ENCODE measurements around the gene AGTR2. TPM values are rescaled to one million over a fixed set of nuclear protein-coding genes. Genes with fewer than 3 reads are reported as not detected.
A peak's percentile ranks its signal among the peaks of the same experiment; 100 is the strongest.

AGTR2 gene
- total RNA-seq, 4 donors from 2014 or later: not detected

DNA sequence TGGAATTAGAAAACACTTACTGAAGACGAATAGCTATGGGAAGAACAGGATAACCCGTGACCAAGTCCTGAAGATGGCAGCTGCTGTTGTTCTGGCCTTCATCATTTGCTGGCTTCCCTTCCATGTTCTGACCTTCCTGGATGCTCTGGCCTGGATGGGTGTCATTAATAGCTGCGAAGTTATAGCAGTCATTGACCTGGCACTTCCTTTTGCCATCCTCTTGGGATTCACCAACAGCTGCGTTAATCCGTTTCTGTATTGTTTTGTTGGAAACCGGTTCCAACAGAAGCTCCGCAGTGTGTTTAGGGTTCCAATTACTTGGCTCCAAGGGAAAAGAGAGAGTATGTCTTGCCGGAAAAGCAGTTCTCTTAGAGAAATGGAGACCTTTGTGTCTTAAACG, 2.4 kb downstream of the AGTR2 start:
- intact Hi-C loops (cut with DNase I; ENCODE audit: low total_unique reads): no loop called here
- Histone ChIP-seq H3K36me3 (no peaks in the 10 kb centered on the region), H3K9me3 (no peaks in the 10 kb centered on the region), H3K27me3 (no peaks in the 10 kb centered on the region), H3K4me1 (no peaks in the 10 kb centered on the region), H3K27ac (no peak overlapping the region), H3K4me3 (no peak overlapping the region)
- DNase-seq: no peak
- 64 to 76% methylated on average over 3 to 9 of the region's 9 CpGs for WGBS, 2 donors (ENCODE audit: low coverage in 1 of 2)
- in situ Hi-C loops (cut with MboI; ENCODE audit: low pct_ligation_motif_present in 1 of 4, low pct_unique_long_range_greater_than_20kb in 1 of 4, low sequenced_read_pairs in 3 of 4): no loop called here
- TF ChIP-seq, protein P1, sequence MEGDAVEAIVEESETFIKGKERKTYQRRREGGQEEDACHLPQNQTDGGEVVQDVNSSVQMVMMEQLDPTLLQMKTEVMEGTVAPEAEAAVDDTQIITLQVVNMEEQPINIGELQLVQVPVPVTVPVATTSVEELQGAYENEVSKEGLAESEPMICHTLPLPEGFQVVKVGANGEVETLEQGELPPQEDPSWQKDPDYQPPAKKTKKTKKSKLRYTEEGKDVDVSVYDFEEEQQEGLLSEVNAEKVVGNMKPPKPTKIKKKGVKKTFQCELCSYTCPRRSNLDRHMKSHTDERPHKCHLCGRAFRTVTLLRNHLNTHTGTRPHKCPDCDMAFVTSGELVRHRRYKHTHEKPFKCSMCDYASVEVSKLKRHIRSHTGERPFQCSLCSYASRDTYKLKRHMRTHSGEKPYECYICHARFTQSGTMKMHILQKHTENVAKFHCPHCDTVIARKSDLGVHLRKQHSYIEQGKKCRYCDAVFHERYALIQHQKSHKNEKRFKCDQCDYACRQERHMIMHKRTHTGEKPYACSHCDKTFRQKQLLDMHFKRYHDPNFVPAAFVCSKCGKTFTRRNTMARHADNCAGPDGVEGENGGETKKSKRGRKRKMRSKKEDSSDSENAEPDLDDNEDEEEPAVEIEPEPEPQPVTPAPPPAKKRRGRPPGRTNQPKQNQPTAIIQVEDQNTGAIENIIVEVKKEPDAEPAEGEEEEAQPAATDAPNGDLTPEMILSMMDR (IDR thresholded peaks at IDR 0.05): no peak
- TF ChIP-seq POLR2AphosphoS5 (IDR thresholded peaks at IDR 0.05): no peak
- TF ChIP-seq EP300 (IDR thresholded peaks at IDR 0.05; ENCODE audit: low read depth): no peak
- TF ChIP-seq POLR2A (IDR thresholded peaks at IDR 0.05): no peak

DNA sequence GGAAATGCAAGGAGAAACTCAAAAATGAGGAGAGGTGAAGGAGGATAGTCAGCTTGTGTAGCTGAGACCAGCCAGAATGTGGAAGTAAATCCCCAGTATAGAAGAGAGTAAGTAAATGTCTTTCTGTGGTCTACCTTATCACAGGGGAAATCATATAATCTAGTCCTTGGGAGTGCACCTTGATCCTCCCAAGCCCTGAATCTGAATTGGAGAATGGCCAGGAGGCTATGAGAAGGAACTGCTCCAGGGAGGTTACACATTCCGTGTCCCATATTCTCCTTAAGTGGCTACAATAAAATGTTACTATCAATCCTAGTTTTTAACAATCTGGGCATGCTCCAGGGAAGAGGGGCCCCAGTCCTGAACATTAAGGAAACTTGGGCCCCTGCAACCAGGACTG, 10.8 kb downstream of the AGTR2 start:
- WGBS, 2 donors (ENCODE audit: low coverage in 1 of 2): 60% methylated on average over 1 of the region's 1 CpG; no CpG with 5 or more reads in 1 of the 2 donors
- no peaks in the 10 kb centered on the region for H3K9me3 ChIP-seq
- no peaks in the 10 kb centered on the region for H3K4me1 ChIP-seq
- peak; percentile 17 for DNase-seq
- in situ Hi-C loops (cut with MboI; ENCODE audit: low pct_ligation_motif_present in 1 of 4, low pct_unique_long_range_greater_than_20kb in 1 of 4, low sequenced_read_pairs in 3 of 4) (no loop called here), intact Hi-C loops (cut with DNase I; ENCODE audit: low total_unique reads) (no loop called here)
- H3K27ac ChIP-seq: no peak overlapping the region
- no peak for TF ChIP-seq POLR2A (IDR thresholded peaks at IDR 0.05)
- TF ChIP-seq POLR2AphosphoS5 (IDR thresholded peaks at IDR 0.05): no peak
- no peak for TF ChIP-seq EP300 (IDR thresholded peaks at IDR 0.05; ENCODE audit: low read depth)
- TF ChIP-seq, protein P1 (IDR thresholded peaks at IDR 0.05): no peak
- no peaks in the 10 kb centered on the region for H3K27me3 ChIP-seq
- H3K36me3 ChIP-seq: no peaks in the 10 kb centered on the region
- no peak overlapping the region for H3K4me3 ChIP-seq

GRCh38 chrX:116185163-116185562, 14.6 kb downstream of the AGTR2 start:
- TF ChIP-seq POLR2AphosphoS5 (IDR thresholded peaks at IDR 0.05) (no peak), EP300 (IDR thresholded peaks at IDR 0.05; ENCODE audit: low read depth) (no peak), POLR2A (IDR thresholded peaks at IDR 0.05) (no peak)
- TF ChIP-seq, protein P1 (IDR thresholded peaks at IDR 0.05): no peak
- Histone ChIP-seq H3K4me1 (no peaks in the 10 kb centered on the region), H3K27me3 (no peaks in the 10 kb centered on the region), H3K9me3 (no peaks in the 10 kb centered on the region), H3K27ac (no peak overlapping the region), H3K4me3 (no peak overlapping the region), H3K36me3 (no peaks in the 10 kb centered on the region)
- intact Hi-C loops (cut with DNase I; ENCODE audit: low total_unique reads): no loop called here
- in situ Hi-C loops (cut with MboI; ENCODE audit: low pct_ligation_motif_present in 1 of 4, low pct_unique_long_range_greater_than_20kb in 1 of 4, low sequenced_read_pairs in 3 of 4): no loop called here
- DNase-seq: no peak

DNA sequence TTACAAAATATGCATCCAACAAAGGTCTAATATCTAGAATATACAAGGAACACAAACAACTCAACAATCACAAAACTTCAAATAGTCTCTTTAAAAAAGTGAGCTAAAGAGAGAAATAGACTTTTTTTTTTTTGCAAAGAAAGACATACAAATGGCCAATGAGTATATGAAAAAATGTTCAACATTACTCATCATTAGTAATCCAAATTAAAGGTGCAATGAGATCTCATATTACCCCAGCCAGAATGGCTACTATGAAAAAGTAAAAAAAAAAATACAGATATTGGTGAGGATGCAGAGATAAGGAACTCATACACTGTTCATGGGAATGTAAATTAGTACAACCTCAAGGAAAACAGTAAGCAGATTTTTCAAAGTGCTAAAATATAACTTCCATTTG, 24.1 kb downstream of the AGTR2 start:
- TF ChIP-seq POLR2AphosphoS5 (IDR thresholded peaks at IDR 0.05): no peak
- TF ChIP-seq EP300 (IDR thresholded peaks at IDR 0.05; ENCODE audit: low read depth): no peak
- no peak for TF ChIP-seq POLR2A (IDR thresholded peaks at IDR 0.05)
- TF ChIP-seq, protein P1 (IDR thresholded peaks at IDR 0.05): no peak
- Histone ChIP-seq H3K27ac (no peak overlapping the region), H3K36me3 (no peaks in the 10 kb centered on the region), H3K4me3 (no peak overlapping the region), H3K9me3 (no peaks in the 10 kb centered on the region), H3K27me3 (no peaks in the 10 kb centered on the region), H3K4me1 (no peaks in the 10 kb centered on the region)
- no peak for DNase-seq
- in situ Hi-C loops (cut with MboI; ENCODE audit: low pct_ligation_motif_present in 1 of 4, low pct_unique_long_range_greater_than_20kb in 1 of 4, low sequenced_read_pairs in 3 of 4) (no loop called here), intact Hi-C loops (cut with DNase I; ENCODE audit: low total_unique reads) (no loop called here)

All from transverse colon (tissue), 4 donors.